KMS-11 (cell line): ENCODE data around the gene OR10G8.

Experiments used
- H2AFZ ChIP-seq: fragments of 200-600 bp; sonication (generic); 2 replicates; pipeline ENCODE4 v1.6.1; 2016; ENCODE audit warnings: antibody characterized with exemption, mixed run types, low read depth
- H3K27ac ChIP-seq: fragments of 200-600 bp; sonication (generic); 2 replicates; pipeline ENCODE4 v1.6.1; 2016; ENCODE audit warnings: mild to moderate bottlenecking, mixed run types
- H3K27me3 ChIP-seq: fragments of 200-600 bp; sonication (generic); 2 replicates; pipeline ENCODE4 v1.6.1; 2017; ENCODE audit warnings: mild to moderate bottlenecking, low read depth, mixed run types, moderate library complexity; ENCODE audit not compliant: insufficient read depth
- H3K36me3 ChIP-seq: fragments of 200-600 bp; sonication (generic); 2 replicates; pipeline ENCODE4 v1.6.1; 2017; ENCODE audit warnings: mild to moderate bottlenecking, mixed run types; ENCODE audit not compliant: insufficient read depth
- H3K4me1 ChIP-seq: fragments of 200-600 bp; sonication (generic); 2 replicates; pipeline ENCODE4 v1.6.1; 2016; ENCODE audit warnings: mild to moderate bottlenecking, low read depth, mixed run types; ENCODE audit not compliant: poor library complexity, severe bottlenecking
- H3K4me2 ChIP-seq: fragments of 200-600 bp; sonication (generic); 2 replicates; pipeline ENCODE4 v1.7.0; 2016; ENCODE audit warnings: mild to moderate bottlenecking, mixed run types
- H3K4me3 ChIP-seq: fragments of 200-600 bp; sonication (generic); IDR thresholded peaks from 2 replicates; pipeline ENCODE4 v1.6.1; 2017; ENCODE audit warnings: low read depth, low read length, mixed read lengths; ENCODE audit not compliant: insufficient read depth
- H3K79me2 ChIP-seq: fragments of 200-600 bp; sonication (generic); 2 replicates; pipeline ENCODE4 v1.6.1; 2016; ENCODE audit warnings: low read depth, mixed run types; ENCODE audit not compliant: insufficient read depth
- H3K9ac ChIP-seq: fragments of 200-600 bp; sonication (generic); 2 replicates; pipeline ENCODE4 v1.6.1; 2016; ENCODE audit warnings: mild to moderate bottlenecking, mixed run types
- H4K20me1 ChIP-seq: fragments of 200-600 bp; sonication (generic); 2 replicates; pipeline ENCODE4 v1.6.1; 2016; ENCODE audit warnings: mild to moderate bottlenecking, mixed run types; ENCODE audit not compliant: insufficient read depth
- CTCF ChIP-seq: fragments of 200-600 bp; sonication (generic); conservative IDR thresholded peaks from 2 replicates; pipeline ENCODE4 v1.6.1; 2017; ENCODE audit warnings: low read depth, mild to moderate bottlenecking, antibody characterized with exemption, low read length, moderate library complexity, mixed read lengths

OR10G8 gene

GRCh38 chr11:124026498-124026897 is at the start of gene OR10G8:
TSS of gene OR10G8 (plus strand) at chr11:124026798. CDS start at chr11:124029623, 2,825 bp downstream.
- Histone ChIP-seq H3K4me2 (no peak within 1 kb of the TSS), H4K20me1 (no peaks in the 10 kb centered on the region), H3K36me3 (no peaks in the 10 kb centered on the region), H3K79me2 (no peaks in the 10 kb centered on the region), H3K9ac (no peak within 1 kb of the TSS), H2AFZ (no peak within 1 kb of the TSS), H3K27ac (no peak within 1 kb of the TSS), H3K4me1 (no peaks in the 10 kb centered on the region), H3K27me3 (no peaks in the 10 kb centered on the region), H3K4me3 (no peak within 1 kb of the TSS)
- no peak for TF ChIP-seq CTCF

GRCh38 chr11:123977731-123978347 is 48.8 kb upstream of the OR10G8 start, which contains the start of gene OR10S1:
TSS of gene OR10S1 (minus strand) at chr11:123977781. CDS start at chr11:123977664, 117 bp downstream.
- H3K79me2 ChIP-seq: no peaks in the 10 kb centered on the region
- no peak within 1 kb of the TSS for H3K4me3 ChIP-seq
- no peak within 1 kb of the TSS for H3K27ac ChIP-seq
- H4K20me1 ChIP-seq: no peaks in the 10 kb centered on the region
- H2AFZ ChIP-seq: no peak within 1 kb of the TSS
- no peaks in the 10 kb centered on the region for H3K4me1 ChIP-seq
- TF ChIP-seq CTCF: no peak
- H3K27me3 ChIP-seq: no peaks in the 10 kb centered on the region
- H3K36me3 ChIP-seq: no peaks in the 10 kb centered on the region
- H3K4me2 ChIP-seq: no peak within 1 kb of the TSS
- H3K9ac ChIP-seq: no peak within 1 kb of the TSS

- Histone ChIP-seq H3K9ac (no peak overlapping the region), H3K36me3 (no peaks in the 10 kb centered on the region), H3K4me3 (no peak overlapping the region), H3K79me2 (no peaks in the 10 kb centered on the region), H3K4me2 (no peak overlapping the region), H3K4me1 (no peaks in the 10 kb centered on the region), H4K20me1 (no peaks in the 10 kb centered on the region), H2AFZ (no peak overlapping the region), H3K27me3 (no peaks in the 10 kb centered on the region), H3K27ac (no peak overlapping the region)
- TF ChIP-seq CTCF: no peak
These were observed 47.3 kb upstream of the OR10G8 start for GRCh38 chr11:123979311-123979710.

GRCh38 chr11:123995119-123995518 is 31.5 kb upstream of the OR10G8 start, which contains the start of gene OR10G6:
TSS of gene OR10G6 (minus strand) at chr11:123995161. CDS start at chr11:123995161, 0 bp downstream.
- Histone ChIP-seq H3K4me3 (no peak within 1 kb of the TSS), H3K4me2 (no peak within 1 kb of the TSS), H3K36me3 (no peaks in the 10 kb centered on the region), H3K27me3 (no peaks in the 10 kb centered on the region), H4K20me1 (no peaks in the 10 kb centered on the region), H2AFZ (no peak within 1 kb of the TSS), H3K9ac (no peak within 1 kb of the TSS), H3K4me1 (no peaks in the 10 kb centered on the region), H3K79me2 (no peaks in the 10 kb centered on the region), H3K27ac (no peak within 1 kb of the TSS)
- no peak for TF ChIP-seq CTCF
